PC-9 (cell line): ENCODE data around the gene SP3. TPM values are rescaled to one million over a fixed set of nuclear protein-coding genes. Genes with fewer than 3 reads are reported as not detected.

Source experiments
- BruUV-seq: library from RNA; stranded (reverse); fragments of 400-500 nt; replicated peaks from 2 replicates; lab custom pipeline; 2021; lab: Mats Ljungman, UMichigan
- CTCF ChIA-PET: fragments of 300-600 bp; sonication (Branson Sonifier 250); formaldehyde crosslinking; loops from one replicate; lab custom pipeline; 2022; ENCODE audit warnings: antibody characterized with exemption; lab: Charles Lee
- POLR2A ChIA-PET: fragments of 300-600 bp; sonication (Branson Sonifier 250); formaldehyde crosslinking; loops from one replicate; lab custom pipeline; 2022; ENCODE audit warnings: antibody characterized with exemption; ENCODE audit not compliant: unreplicated experiment; lab: Charles Lee
- DNase-seq, 2 experiments: peaks; one replicate each; pipeline versions ENCODE4 v3.0.0 to v3.0.0-alpha.2; 2015 to 2022; ENCODE audit warnings: mixed read lengths in 1 of 2
- H2AFZ ChIP-seq: fragments of 200-600 bp; sonication (generic); 2 replicates; pipeline ENCODE4 v1.8.1; 2017; ENCODE audit warnings: antibody characterized with exemption
- H3F3A ChIP-seq: fragments of 200-600 bp; sonication (generic); 2 replicates; pipeline ENCODE4 v1.8.1; 2017; ENCODE audit warnings: antibody characterized with exemption, mild to moderate bottlenecking, low read depth; ENCODE audit not compliant: insufficient read depth
- H3K27ac ChIP-seq: fragments of 200-600 bp; sonication (generic); 2 replicates; pipeline ENCODE4 v1.6.1; 2016; ENCODE audit warnings: mixed run types
- H3K27me3 ChIP-seq: fragments of 200-600 bp; sonication (generic); 2 replicates; pipeline ENCODE4 v1.6.1; 2016; ENCODE audit warnings: low read depth, mixed run types; ENCODE audit not compliant: insufficient read depth
- H3K36me3 ChIP-seq: fragments of 200-600 bp; sonication (generic); 2 replicates; pipeline ENCODE4 v1.6.1; 2016; ENCODE audit warnings: low read depth, mixed run types
- H3K4me1 ChIP-seq: fragments of 200-600 bp; sonication (generic); replicated peaks from 2 replicates; pipeline ENCODE4 v1.6.1; 2016; ENCODE audit warnings: mixed run types; ENCODE audit not compliant: insufficient read depth
- H3K4me2 ChIP-seq: fragments of 200-600 bp; sonication (generic); 2 replicates; pipeline ENCODE4 v1.6.1; 2017; ENCODE audit warnings: mixed run types
- H3K4me3 ChIP-seq: fragments of 200-600 bp; sonication (generic); 2 replicates; pipeline ENCODE4 v1.6.1; 2016; ENCODE audit warnings: mixed run types
- H3K79me2 ChIP-seq: fragments of 200-600 bp; sonication (generic); 2 replicates; pipeline ENCODE4 v1.6.1; 2017; ENCODE audit warnings: low read depth, mixed run types
- H3K9me2 ChIP-seq: fragments of 200-600 bp; sonication (generic); 2 replicates; pipeline ENCODE4 v1.8.1; 2017; ENCODE audit warnings: mild to moderate bottlenecking; ENCODE audit not compliant: insufficient read depth
- H3K9me3 ChIP-seq: fragments of 200-600 bp; sonication (generic); 2 replicates; pipeline ENCODE4 v1.8.1; 2016; ENCODE audit warnings: low read depth; ENCODE audit not compliant: insufficient read depth
- H4K20me1 ChIP-seq: fragments of 200-600 bp; sonication (generic); 2 replicates; pipeline ENCODE4 v1.8.1; 2017; ENCODE audit not compliant: insufficient read depth
- EZH2 ChIP-seq: fragments of 200-600 bp; sonication (generic); IDR thresholded peaks from 2 replicates; pipeline ENCODE4 v1.8.0; 2017; ENCODE audit warnings: antibody characterized with exemption, low read depth
- intact Hi-C: fragments of 100-400 bp; cut with micrococcal nuclease; formaldehyde crosslinking; loops from one replicate; pipeline ENCODE4 v1.10.0; 2022; ENCODE audit not compliant: unreplicated experiment
- total RNA-seq: library from RNA; stranded (reverse); gene quantifications from 2 replicates; pipeline ENCODE4 v1.2.3, GENCODE V29; 2021
- TF ChIP-seq, protein P1 (sequence below): fragments of 200-600 bp; sonication (generic); conservative IDR thresholded peaks from 2 replicates; pipeline ENCODE4 v1.6.1; 2017; ENCODE audit warnings: mixed run types, antibody characterized with exemption, mild to moderate bottlenecking, moderate library complexity

Gene SP3
- total RNA-seq, 1 experiment from 2014 or later, result 127 TPM

DNA sequence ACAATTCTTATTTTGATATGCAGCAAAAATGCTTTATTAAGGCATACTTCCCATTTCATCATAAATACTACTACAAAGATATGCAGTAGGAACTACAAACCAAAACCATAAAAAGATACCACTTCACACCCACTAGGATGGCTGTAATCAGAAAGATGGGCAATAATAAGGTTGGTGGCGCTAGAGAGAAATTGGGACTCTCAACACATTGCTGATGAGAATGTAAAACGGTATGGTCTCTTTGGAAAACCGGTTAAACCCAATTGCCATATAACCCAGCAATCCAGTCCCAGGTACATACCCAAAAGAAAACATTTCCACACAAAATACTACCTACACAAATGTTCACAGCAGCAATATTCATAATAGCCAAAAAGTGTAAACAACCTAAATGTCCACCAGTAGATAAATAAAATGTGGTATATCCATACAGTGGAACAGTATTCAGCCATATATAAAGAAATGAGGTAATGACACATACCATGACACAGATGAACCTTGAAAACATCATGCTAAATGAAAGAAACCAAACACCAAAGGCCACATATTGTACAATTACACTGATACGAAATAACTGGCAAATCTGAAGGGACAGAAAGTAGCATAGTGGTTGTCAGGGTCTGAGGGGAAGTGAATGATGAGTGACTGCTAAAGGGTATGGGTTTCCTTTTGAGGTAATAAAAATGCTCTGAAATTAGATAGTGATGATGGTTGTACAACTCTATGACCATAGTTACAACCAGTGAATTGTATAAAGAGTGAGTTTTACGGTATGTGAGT, 12.7 kb downstream of the SP3 start:
- TF ChIP-seq, protein P1, sequence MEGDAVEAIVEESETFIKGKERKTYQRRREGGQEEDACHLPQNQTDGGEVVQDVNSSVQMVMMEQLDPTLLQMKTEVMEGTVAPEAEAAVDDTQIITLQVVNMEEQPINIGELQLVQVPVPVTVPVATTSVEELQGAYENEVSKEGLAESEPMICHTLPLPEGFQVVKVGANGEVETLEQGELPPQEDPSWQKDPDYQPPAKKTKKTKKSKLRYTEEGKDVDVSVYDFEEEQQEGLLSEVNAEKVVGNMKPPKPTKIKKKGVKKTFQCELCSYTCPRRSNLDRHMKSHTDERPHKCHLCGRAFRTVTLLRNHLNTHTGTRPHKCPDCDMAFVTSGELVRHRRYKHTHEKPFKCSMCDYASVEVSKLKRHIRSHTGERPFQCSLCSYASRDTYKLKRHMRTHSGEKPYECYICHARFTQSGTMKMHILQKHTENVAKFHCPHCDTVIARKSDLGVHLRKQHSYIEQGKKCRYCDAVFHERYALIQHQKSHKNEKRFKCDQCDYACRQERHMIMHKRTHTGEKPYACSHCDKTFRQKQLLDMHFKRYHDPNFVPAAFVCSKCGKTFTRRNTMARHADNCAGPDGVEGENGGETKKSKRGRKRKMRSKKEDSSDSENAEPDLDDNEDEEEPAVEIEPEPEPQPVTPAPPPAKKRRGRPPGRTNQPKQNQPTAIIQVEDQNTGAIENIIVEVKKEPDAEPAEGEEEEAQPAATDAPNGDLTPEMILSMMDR, result no peak
- no peak for TF ChIP-seq EZH2
- Histone ChIP-seq H3K79me2 (peaks cover 100% of the 10 kb centered on the region), H3K27ac (no peak overlapping the region), H3K9me3 (no peaks in the 10 kb centered on the region), H3K27me3 (no peaks in the 10 kb centered on the region), H3K36me3 (peaks cover 92% of the 10 kb centered on the region), H3K4me2 (no peak overlapping the region), H2AFZ (no peak overlapping the region), H3K4me3 (no peak overlapping the region), H4K20me1 (peaks cover 47% of the 10 kb centered on the region), H3K4me1 (no peaks in the 10 kb centered on the region), H3K9me2 (no peaks in the 10 kb centered on the region), H3F3A (peaks cover 7% of the 10 kb centered on the region; the same call in 1 of the 2 replicates)
- DNase-seq, result no peak
- ChIA-PET POLR2A (no interaction called here), CTCF (interaction anchor here (0.8 kb wide), 1 partner anchor 34 kb away, joined by 3 read pairs; no protein-coding TSS in a partner anchor)
- intact Hi-C loops, result no loop called here
- no TSS peak for BruUV-seq

DNA sequence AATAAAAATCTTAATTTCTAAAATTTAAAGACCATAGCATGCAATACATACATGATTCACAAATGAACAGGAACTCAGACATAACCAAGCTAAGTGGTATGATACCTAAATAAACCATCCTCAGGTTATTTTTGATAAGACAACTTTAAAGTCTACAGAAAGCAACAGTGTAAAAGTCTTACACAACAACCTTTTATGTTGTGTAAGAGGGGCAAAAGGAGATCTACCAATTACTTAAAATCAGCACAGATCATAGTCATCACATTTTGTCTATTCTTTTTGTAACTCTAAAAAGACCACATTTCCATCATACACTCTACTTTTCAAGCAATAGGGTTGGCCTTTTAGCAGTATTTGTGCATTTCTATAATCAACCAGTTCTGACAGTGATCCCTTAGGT, 16.3 kb downstream of the SP3 start:
- ChIA-PET POLR2A (no interaction called here), CTCF (no interaction called here)
- Histone ChIP-seq H3K27ac (no peak overlapping the region), H4K20me1 (peaks cover 42% of the 10 kb centered on the region), H3K36me3 (peaks cover 56% of the 10 kb centered on the region), H3K9me3 (no peaks in the 10 kb centered on the region), H2AFZ (no peak overlapping the region), H3F3A (peaks cover 28% of the 10 kb centered on the region), H3K4me3 (no peak overlapping the region), H3K4me1 (peaks cover 21% of the 10 kb centered on the region), H3K4me2 (no peak overlapping the region), H3K9me2 (no peaks in the 10 kb centered on the region), H3K79me2 (peaks cover 100% of the 10 kb centered on the region), H3K27me3 (no peaks in the 10 kb centered on the region)
- BruUV-seq, result no TSS peak
- no peak for DNase-seq
- intact Hi-C loops, result no loop called here
- no peak for TF ChIP-seq EZH2
- TF ChIP-seq, protein P1, result no peak

DNA sequence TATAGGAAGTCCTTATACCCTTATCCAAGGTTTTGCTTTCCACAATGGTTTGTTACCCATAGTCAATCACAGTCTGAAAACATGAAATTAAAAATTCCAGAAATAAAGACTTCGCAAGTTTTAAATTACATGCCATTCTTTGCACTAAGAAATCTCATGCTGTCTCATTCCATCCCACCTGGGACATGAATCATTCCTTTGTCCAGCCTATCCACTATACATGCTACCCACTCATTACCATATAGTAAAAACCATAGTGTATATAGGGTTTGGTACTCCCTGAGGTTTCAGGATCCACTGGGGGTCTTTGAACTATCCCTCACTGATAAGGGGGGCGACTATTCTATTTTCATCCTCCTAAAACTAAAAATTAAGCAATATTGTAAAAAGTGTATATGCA, 17.0 kb downstream of the SP3 start:
- H3K4me3 ChIP-seq, result no peak overlapping the region
- no peak overlapping the region for H2AFZ ChIP-seq
- DNase-seq, result no peak
- POLR2A ChIA-PET, result interaction anchor here (0.7 kb wide), 1 partner anchor 9 kb away, joined by 3 read pairs; no protein-coding TSS in a partner anchor
- H3K9me2 ChIP-seq, result no peaks in the 10 kb centered on the region
- intact Hi-C loops, result no loop called here
- H3K27ac ChIP-seq, result no peak overlapping the region
- no peak for TF ChIP-seq EZH2
- TF ChIP-seq, protein P1, result no peak
- H3K36me3 ChIP-seq, result peaks cover 51% of the 10 kb centered on the region
- no peaks in the 10 kb centered on the region for H3K9me3 ChIP-seq
- H3K27me3 ChIP-seq, result no peaks in the 10 kb centered on the region
- peaks cover 27% of the 10 kb centered on the region for H3K4me1 ChIP-seq
- H3F3A ChIP-seq, result peaks cover 34% of the 10 kb centered on the region
- H4K20me1 ChIP-seq, result peaks cover 46% of the 10 kb centered on the region
- no TSS peak for BruUV-seq
- CTCF ChIA-PET, result no interaction called here
- H3K4me2 ChIP-seq, result no peak overlapping the region
- peaks cover 100% of the 10 kb centered on the region for H3K79me2 ChIP-seq
